Natural killer cell (primary cell): ENCODE measurements around the gene GLO1. TPM values are rescaled to one million over a fixed set of nuclear protein-coding genes. Genes with fewer than 3 reads are reported as not detected.

ENCODE experiments used
- ATAC-seq, 3 donors: fragments of 150-1000 bp in 2 of 3; fragments of 200-7000 bp in 1 of 3; cut with Tn5 transposase; 1 replicate in 1 of 3; 2 replicates in 2 of 3; pipeline ENCODE4 v1.10.0; 2021; ENCODE audit warnings: mild to moderate bottlenecking in 2 of 3, moderate library complexity in 2 of 3
- DNase-seq, 2 donors: peaks; one replicate each; pipeline versions ENCODE4 v3.0.0 to v3.0.0-alpha.2; 2013 to 2021; ENCODE audit warnings: mixed read lengths in 1 of 2
- H3K27ac ChIP-seq: one replicate; pipeline ENCODE4 v1.5.1; 2013; ENCODE audit warnings: mild to moderate bottlenecking, low read length
- H3K27me3 ChIP-seq: one replicate; pipeline ENCODE4 v1.6.1; 2013; ENCODE audit warnings: low read length; ENCODE audit not compliant: control insufficient read depth, insufficient read depth
- H3K36me3 ChIP-seq: one replicate; pipeline ENCODE4 v1.6.1; 2013; ENCODE audit warnings: low read length; ENCODE audit not compliant: control insufficient read depth, insufficient read depth
- H3K4me1 ChIP-seq: one replicate; pipeline ENCODE4 v1.6.1; 2013; ENCODE audit warnings: low read length; ENCODE audit not compliant: control insufficient read depth, insufficient read depth
- H3K4me3 ChIP-seq: one replicate; pipeline ENCODE4 v1.5.1; 2013; ENCODE audit warnings: low read length
- H3K9me3 ChIP-seq: one replicate; pipeline ENCODE4 v1.6.1; 2013; ENCODE audit warnings: low read length; ENCODE audit not compliant: control insufficient read depth, insufficient read depth
- H3K27ac Mint-ChIP-seq, 2 donors: one replicate each; pipeline ENCODE4 v1.8.0; 2022; ENCODE audit warnings: mild to moderate bottlenecking in 2 of 2, mixed read lengths in 2 of 2, moderate library complexity in 1 of 2
- H3K27me3 Mint-ChIP-seq, 2 donors: one replicate each; pipeline ENCODE4 v1.8.0; 2022; ENCODE audit warnings: low read depth in 2 of 2, mixed read lengths in 2 of 2
- H3K36me3 Mint-ChIP-seq: one replicate; pipeline ENCODE4 v1.8.0; 2022; ENCODE audit warnings: mixed read lengths
- H3K4me1 Mint-ChIP-seq, 2 donors: one replicate each; pipeline ENCODE4 v1.8.0; 2022; ENCODE audit warnings: mixed read lengths in 2 of 2
- H3K4me3 Mint-ChIP-seq: one replicate; pipeline ENCODE4 v1.8.0; 2022; ENCODE audit warnings: mild to moderate bottlenecking, moderate library complexity, mixed read lengths
- H3K9me3 Mint-ChIP-seq, 2 donors: one replicate each; pipeline ENCODE4 v1.8.0; 2022; ENCODE audit warnings: mixed read lengths in 2 of 2
- WGBS: methylation state at CpG from one replicate; pipeline ENCODE4 v1.1.7; 2013; ENCODE audit warnings: missing lambda C conversion rate; ENCODE audit not compliant: insufficient coverage; 5-methylcytosine and 5-hydroxymethylcytosine counted together
- intact Hi-C: fragments of 100-400 bp; cut with micrococcal nuclease; formaldehyde crosslinking; loops from one replicate; pipeline ENCODE4 v1.14.2; 2022
- total RNA-seq, 4 donors: library from RNA; stranded (reverse); fragments of 120-200 nt in 1 of 4; gene quantifications; one replicate each; pipeline versions ENCODE4 v1.2.3 to v1.2.4, GENCODE V29; 2013 to 2022
- TF ChIP-seq, protein P1 (sequence below): fragments of 200-600 bp; IDR thresholded peaks from one replicate; pipeline ENCODE4 v1.8.0; 2022; ENCODE audit warnings: antibody characterized with exemption

Gene GLO1
- total RNA-seq, 3 donors from 2014 or later (not counting 1 experiment from before 2014, with no cell fraction given): 24.2 to 31.3 (median 27.6) TPM

DNA sequence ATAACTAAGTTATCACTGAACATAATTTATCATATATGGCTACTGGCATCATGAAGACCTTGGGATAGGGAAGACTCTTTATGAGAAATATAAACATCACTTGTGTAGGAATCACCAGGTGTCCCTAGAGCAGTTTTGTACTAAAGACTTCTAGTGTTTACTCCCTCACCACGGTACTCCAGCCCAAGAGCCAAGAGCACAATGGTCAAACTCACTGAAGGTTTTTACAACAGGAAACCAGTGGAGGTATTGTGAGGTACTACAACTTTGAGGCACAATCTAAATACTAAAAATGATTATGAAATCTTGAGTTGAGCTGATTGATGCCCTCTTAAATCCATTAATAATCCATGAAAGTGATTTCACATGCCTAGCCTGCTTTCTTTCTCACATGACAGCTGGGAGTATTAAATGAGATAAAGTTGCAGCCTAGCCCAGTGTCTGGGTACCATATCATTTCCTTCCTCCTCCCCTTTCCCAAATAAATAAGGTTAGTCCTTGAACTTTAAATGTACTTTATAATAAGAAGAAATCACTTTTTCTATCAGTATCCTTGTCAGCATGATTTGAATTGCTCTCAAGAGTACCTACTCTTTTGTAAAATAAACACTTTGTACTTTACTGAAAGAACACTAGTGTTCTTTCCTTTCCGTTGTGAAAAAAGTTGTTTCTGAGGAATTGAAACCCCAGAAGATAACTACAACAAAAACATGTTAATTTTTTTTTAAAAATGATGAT is 26.5 kb downstream of the GLO1 start:
- Histone ChIP-seq H3K4me3 (no peak overlapping the region), H3K27me3 (no peaks in the 10 kb centered on the region), H3K36me3 (peaks cover 23% of the 10 kb centered on the region), H3K9me3 (no peaks in the 10 kb centered on the region), H3K27ac (peak overlapping the region; percentile 38), H3K4me1 (no peaks in the 10 kb centered on the region)
- Mint-ChIP-seq H3K36me3 (peaks cover 14% of the 10 kb centered on the region), H3K27ac (peak overlapping the region; percentile 8 to 59), H3K9me3 (no peaks in the 10 kb centered on the region), H3K4me1 (peaks cover 6 to 16% of the 10 kb centered on the region in 2 donors), H3K27me3 (no peaks in the 10 kb centered on the region), H3K4me3 (no peak overlapping the region)
- no peak for DNase-seq
- no peak for ATAC-seq
- WGBS: no CpG with 5 or more reads among the region's 2 CpGs
- TF ChIP-seq, protein P1, sequence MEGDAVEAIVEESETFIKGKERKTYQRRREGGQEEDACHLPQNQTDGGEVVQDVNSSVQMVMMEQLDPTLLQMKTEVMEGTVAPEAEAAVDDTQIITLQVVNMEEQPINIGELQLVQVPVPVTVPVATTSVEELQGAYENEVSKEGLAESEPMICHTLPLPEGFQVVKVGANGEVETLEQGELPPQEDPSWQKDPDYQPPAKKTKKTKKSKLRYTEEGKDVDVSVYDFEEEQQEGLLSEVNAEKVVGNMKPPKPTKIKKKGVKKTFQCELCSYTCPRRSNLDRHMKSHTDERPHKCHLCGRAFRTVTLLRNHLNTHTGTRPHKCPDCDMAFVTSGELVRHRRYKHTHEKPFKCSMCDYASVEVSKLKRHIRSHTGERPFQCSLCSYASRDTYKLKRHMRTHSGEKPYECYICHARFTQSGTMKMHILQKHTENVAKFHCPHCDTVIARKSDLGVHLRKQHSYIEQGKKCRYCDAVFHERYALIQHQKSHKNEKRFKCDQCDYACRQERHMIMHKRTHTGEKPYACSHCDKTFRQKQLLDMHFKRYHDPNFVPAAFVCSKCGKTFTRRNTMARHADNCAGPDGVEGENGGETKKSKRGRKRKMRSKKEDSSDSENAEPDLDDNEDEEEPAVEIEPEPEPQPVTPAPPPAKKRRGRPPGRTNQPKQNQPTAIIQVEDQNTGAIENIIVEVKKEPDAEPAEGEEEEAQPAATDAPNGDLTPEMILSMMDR: no peak
- intact Hi-C loops: no loop called here

DNA sequence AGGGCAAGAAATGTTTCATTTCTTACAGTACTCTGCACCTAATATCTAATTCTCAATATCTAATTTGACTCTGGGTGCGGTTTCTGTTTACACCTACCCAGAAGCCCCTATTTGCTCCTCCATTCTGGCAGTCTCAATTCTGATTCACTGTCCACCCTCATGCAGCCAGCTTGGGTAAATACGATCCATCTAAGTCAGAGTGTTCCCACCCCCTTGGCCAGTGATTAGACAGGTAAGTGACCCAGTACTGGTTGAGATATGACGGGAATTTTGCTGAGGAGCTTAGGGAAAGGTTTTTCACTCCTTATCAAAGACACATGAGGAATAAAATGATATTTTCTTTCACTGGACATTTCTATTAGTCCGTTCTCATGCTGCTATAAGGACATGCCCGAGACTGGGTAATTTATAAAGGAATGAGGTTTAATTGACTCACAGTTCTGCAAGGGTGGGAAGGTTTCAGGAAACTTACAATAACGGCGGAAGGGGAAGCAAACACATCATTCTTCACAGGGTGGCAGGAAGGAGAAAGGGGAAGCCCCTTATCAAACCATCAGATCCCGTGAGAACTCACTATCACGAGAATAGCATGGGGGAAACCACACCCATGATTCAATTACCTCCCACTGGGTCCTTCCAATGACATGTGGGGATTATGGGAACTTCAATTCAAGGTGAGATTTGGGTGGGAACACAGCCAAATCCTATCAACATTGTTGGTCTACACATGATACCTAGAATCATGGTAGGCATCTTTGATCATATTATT is 29.4 kb downstream of the GLO1 start:
- Mint-ChIP-seq H3K36me3 (peaks cover 14% of the 10 kb centered on the region), H3K9me3 (no peaks in the 10 kb centered on the region), H3K27ac (peak overlapping the region in 1 of 2 donors; percentile 17), H3K4me3 (no peak overlapping the region), H3K27me3 (no peaks in the 10 kb centered on the region), H3K4me1 (peaks cover 6 to 16% of the 10 kb centered on the region in 2 donors)
- H3K4me3 ChIP-seq: no peak overlapping the region
- DNase-seq (peak in 1 of 2 donors; percentile 24), ATAC-seq (peak; percentile 46 to 53 (median 48))
- TF ChIP-seq, protein P1: no peak
- no peak overlapping the region for H3K27ac ChIP-seq
- no peaks in the 10 kb centered on the region for H3K9me3 ChIP-seq
- H3K27me3 ChIP-seq: no peaks in the 10 kb centered on the region
- peaks cover 22% of the 10 kb centered on the region for H3K36me3 ChIP-seq
- WGBS: 55% methylated on average over 4 of the region's 9 CpGs
- no peaks in the 10 kb centered on the region for H3K4me1 ChIP-seq
- intact Hi-C loops: no loop called here

DNA sequence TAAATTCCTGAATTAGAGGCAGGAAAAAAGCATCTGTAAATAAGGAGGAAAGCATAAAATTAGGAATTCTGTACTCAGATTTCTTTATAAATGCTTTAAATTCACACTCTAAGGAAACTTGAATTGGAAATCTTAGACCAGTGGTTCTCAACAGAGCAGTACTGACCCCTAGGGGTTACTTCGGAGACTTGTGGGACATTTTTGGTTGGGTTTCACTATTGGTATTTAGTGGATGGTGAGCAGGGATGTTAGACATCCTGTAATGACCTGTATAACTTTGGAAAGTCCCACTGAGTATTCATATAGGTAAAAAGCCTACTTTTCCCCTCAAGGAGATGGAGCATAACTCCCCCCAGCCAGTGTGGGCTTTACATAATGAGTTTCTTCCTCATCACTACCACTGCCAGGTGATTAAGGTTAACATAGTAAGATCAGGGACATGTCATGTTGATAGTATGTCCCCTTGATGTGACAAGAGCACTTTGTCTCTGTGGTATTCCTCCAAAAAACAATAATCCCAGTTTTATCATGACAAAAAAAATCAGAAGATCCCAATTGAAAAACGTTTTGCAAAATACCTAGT is 31.0 kb downstream of the GLO1 start:
- no peak overlapping the region for H3K4me3 ChIP-seq
- H3K4me1 ChIP-seq: no peaks in the 10 kb centered on the region
- intact Hi-C loops: loop anchor here (1.0 kb wide), 1 partner anchor 33 kb away; the partner anchor contains the start of gene BTBD9
- peaks cover 14% of the 10 kb centered on the region for H3K36me3 Mint-ChIP-seq
- H3K27me3 ChIP-seq: no peaks in the 10 kb centered on the region
- ATAC-seq: peak; percentile 81 to 93 (median 92)
- H3K27ac ChIP-seq: no peak overlapping the region
- WGBS: 18% methylated on average over 2 of the region's 2 CpGs
- peaks cover 6 to 16% of the 10 kb centered on the region in 2 donors for H3K4me1 Mint-ChIP-seq
- H3K9me3 ChIP-seq: no peaks in the 10 kb centered on the region
- DNase-seq: peak in 1 of 2 donors; percentile 74
- no peaks in the 10 kb centered on the region for H3K9me3 Mint-ChIP-seq
- H3K36me3 ChIP-seq: peaks cover 17% of the 10 kb centered on the region
- H3K4me3 Mint-ChIP-seq: no peak overlapping the region
- H3K27ac Mint-ChIP-seq: no peak overlapping the region
- H3K27me3 Mint-ChIP-seq: no peaks in the 10 kb centered on the region
- TF ChIP-seq, protein P1: peak; percentile 78
